ENCODE results near the gene MEGF10.

The MEGF10 gene

DNA sequence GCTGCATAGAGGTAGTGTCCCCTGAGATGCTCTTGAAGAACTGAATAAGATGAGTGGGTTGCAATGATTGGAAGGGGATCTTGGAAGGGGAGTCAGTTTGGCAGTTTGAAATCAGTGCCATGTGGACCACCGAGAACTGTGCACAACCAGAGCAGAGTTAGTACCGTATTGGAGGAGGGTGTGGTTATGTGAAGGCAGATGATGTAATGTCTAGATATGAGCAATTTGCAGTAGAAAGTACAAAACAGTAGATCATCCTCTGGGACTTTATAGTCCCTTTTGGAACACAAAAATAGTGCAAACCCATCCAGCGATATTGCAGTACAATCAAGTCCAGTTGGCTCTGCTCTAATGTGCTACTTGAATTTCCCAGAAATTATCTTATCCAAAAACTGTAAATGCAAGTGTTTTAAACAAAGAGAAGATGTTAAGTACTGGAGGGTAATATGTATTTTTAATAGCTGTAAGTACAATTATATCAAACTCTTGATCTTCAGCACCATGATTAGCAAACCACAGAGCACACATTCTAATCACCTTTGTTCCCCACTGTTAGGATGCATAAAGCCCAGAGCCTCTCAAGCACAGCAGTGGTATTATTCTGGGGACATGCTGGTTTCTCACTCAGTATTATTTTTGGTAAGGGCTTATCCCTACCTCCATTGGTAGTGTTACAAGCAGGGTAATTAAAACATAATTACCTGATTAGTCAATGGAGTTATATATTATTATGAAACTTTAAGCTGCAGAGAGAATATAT, 41.5 kb downstream of the MEGF10 start:
- no peak for DNase-seq

- no peak for DNase-seq
Observed at GRCh38 chr5:127333483-127333882, 42.9 kb downstream of the MEGF10 start.

- DNase-seq, result no peak
Observed at GRCh38 chr5:127335381-127335780, 44.8 kb downstream of the MEGF10 start.

GRCh38 chr5:127337876-127338275, 47.3 kb downstream of the MEGF10 start:
- DNase-seq, result no peak

DNA sequence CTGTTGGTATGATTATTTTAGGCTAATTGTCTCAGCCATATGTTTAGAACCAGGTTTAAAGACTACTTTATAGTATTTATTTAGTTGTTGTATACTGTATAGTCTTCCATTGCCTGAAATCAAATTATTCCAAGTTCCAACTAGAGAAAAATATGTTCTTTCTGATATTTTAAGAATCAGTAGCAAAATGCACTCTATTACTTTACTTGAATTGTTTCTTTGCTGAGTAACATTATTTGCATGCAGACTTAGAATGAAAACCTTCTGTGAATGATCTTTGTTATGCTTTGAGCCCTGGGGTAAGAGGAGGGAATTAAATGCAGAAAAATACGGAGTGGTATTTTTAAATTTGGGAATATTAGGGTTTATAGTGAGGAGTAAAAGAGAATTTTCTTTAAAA, 47.9 kb downstream of the MEGF10 start:
- DNase-seq, result no peak

DNA sequence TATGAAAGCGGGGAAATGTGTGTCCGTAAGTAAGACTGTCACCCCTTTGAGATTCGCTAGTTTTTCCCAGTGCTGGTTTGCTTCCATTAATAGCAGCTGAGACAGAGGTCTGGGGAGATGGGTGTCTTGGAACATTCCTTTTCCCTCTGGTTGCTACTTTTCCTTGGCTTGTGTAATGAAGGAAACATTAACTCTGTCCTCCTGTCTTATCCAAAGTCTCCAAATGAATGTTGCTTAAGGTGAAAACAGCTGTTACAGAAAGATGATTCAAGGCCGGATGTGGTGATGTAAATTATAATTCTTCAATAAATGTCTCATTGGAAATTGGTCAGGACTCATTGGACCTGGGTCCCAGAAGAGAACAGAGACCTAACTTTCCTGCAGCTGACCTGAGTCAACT, 50.0 kb downstream of the MEGF10 start:
- no peak for DNase-seq

DNA sequence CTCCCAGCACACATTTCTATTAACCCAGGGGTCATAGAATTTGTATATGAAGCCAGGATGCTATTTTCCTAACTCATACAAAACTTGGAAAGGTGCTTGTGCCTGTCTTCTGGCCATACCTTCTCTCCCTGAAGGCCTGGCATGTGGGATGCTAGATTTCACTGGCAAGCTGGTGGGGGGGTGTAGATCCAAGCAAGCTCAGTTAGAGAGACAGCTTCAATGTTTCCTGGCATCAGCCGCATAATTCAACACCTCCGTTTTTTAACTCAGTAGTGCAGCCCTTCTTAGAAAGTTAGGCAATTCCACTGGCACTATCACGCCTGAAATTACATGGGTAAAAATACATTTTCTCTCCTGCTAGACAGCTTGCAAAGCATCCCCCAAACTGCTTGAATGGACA, 51.8 kb downstream of the MEGF10 start:
- DNase-seq, result no peak

DNA sequence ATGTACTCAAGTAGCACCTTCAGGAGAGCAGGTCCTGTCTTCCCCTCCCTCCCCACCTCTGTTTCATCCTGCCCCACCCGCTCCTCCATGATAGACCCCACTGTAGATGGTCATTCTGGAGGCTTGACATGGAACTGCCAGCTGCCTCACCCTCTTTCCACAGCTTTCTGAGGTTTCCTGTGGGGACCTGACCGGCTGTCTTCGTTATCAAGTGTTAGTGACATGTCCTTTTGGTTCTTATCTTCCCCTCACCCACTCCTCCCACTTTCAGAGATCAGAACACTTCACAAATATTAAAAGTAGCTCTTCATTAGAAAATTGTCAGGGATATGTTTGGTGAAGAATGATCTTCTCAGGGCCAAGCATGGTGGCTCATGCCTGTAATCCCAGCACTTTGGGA, 52.7 kb downstream of the MEGF10 start:
- DNase-seq, result no peak

DNA sequence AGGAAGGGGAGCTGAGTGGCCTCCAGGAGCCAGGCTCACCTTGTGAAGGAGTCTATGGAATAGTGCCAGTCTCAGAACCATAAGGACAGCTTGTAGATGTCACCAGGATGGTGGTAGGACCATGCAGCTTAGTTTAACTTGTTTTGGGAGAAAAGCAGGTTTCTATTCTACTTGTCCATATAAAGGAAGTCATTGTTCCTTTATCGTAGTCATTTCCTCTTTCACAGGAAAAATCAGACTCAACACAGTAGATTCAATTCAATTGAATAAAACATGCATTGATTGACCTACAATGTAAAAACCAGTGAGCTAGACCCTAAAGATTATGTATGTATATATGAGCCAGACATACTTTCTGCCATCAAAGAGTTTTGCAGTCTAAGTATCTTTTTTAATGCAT, 53.3 kb downstream of the MEGF10 start:
- DNase-seq, result no peak

GRCh38 chr5:127344931-127345330, 54.3 kb downstream of the MEGF10 start:
- DNase-seq, result no peak

GRCh38 chr5:127351418-127351817, 60.8 kb downstream of the MEGF10 start:
- no peak for DNase-seq

GRCh38 chr5:127352068-127352467, 61.5 kb downstream of the MEGF10 start:
- no peak for DNase-seq

DNA sequence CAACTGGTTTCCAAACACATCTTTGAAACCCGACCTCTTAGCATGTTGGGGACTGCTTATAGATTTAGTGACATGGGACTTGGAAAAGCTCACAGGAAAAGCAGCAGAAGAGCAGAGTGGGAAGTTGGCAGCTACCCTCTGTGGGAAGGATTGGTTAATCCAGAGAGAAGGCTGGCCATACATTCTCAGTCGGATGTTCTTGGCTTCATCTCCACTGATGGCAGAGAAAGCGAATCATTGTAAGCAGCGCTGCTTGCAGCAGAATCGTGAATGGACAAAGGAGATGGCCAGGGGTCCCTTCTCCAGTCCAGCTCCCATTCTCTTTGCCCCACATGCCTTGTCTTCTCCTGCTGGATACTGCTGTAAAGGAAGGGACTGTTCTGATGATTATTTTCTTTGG, 62.7 kb downstream of the MEGF10 start:
- DNase-seq, result no peak

DNA sequence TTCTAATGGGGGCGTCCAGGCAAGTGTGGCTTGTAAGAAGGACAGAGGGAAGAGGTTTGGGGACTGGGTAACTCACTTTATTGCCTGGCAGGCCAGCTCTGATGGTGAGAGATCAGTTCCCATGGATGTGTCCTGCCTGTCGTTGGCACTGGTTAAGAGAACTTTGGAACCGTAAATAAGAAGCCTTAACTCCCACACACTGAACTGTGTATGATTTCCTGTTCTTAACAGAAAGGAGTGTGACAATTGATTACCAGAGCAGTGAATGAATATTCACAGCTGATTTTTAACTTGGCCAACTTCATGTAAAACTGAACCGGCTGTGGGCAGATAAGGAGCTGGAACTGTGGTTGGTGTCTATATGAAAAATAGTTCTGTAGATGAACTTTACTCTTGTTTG, 63.2 kb downstream of the MEGF10 start:
- no peak for DNase-seq

DNA sequence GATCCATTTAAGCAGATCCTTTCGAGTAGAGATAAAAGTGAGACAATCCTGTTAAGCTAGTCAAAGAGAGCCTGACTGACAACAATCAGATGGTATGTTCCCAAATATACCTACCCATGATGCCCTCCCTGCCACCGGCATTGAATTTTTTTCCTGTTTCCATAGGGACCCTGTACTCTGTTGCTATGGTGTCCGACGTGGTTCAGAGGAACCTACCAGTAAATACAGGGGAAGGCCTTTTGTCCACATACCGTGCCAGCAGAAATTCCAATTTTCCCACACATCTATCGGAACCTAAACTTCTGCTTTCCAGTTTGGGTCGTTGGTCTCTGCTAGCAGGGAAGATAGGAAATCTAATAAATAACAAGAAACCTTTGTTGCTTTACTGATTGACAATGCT, 64.7 kb downstream of the MEGF10 start:
- DNase-seq, result no peak

GRCh38 chr5:127358284-127358683, 67.7 kb downstream of the MEGF10 start:
- DNase-seq, result no peak

DNA sequence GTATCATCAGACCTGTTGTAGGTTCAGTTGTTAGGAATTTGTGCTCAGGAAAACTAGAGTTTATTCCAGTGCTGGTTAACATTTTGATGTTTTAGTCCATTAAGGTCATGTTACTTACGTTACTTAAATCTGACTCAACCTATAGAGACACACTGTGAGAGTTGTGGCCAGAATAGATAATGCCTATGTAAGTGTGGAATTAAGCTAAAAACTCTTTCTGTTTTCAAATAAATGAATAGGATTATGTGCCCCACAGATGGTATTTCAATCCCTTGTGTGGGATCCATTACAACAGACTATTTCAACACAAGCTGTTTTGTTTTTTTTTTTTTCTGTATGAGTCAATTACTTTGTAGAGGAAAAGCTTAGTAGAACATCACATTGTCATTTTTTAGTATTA, 68.1 kb downstream of the MEGF10 start:
- DNase-seq, result no peak

DNA sequence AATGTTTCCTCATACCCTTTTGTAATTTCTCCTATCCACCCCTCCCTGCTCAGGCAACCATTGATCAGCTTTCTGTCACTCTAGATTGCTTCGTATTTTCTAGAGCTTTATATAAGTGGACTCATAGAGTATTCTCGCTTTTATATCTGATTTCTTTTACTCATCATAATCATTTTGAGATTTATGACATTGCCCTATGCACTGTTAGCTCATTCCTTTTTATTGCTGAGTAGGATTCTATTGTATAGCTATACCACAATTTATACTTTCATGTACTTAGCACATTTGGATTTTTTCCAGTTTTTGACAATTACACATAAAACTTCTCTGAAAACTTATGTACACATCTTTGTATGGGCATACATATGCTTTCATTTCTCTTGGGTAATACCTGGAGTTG, 68.9 kb downstream of the MEGF10 start:
- no peak for DNase-seq

DNA sequence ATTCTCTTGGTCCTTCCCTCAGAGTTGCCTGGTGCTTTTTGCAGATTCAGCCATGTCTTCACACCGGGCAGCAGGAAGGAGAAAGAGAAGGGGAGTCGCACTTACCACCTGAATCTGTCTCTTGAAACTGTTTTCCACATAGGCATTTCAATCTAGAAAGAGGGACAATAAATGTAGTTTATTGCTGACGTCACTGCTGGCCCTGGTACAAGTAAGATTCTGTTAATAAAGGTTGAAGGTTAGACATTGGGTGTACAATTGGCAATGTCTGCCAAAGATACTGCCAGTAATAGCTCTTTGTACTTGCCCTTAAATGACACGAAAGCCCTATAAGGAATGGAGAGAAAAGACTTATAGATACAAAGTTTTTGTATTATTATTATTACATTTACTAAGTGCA, 72.8 kb downstream of the MEGF10 start:
- DNase-seq, result no peak

- no peak for DNase-seq
Observed at GRCh38 chr5:127367029-127367428, 76.4 kb downstream of the MEGF10 start.

GRCh38 chr5:127367946-127368465, 77.4 kb downstream of the MEGF10 start:
- DNase-seq, result no peak

DNA sequence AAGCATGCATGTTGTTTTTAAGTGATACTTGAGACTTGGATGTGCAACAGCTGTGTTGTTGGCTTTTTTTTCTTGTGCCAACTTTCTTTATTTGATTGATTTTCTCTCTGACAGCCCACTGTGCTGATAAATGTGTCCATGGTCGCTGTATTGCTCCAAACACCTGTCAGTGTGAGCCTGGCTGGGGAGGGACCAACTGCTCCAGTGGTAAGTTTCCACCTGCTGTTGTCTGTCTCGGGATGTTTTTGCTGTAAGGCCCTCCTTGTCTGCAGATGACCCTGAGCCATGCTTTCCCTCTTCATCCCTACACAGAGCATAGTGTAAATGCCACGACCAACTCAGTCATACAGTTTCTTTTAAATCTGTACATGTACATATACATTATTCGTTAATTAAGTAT, 79.2 kb downstream of the MEGF10 start:
- DNase-seq, result no peak

DNA sequence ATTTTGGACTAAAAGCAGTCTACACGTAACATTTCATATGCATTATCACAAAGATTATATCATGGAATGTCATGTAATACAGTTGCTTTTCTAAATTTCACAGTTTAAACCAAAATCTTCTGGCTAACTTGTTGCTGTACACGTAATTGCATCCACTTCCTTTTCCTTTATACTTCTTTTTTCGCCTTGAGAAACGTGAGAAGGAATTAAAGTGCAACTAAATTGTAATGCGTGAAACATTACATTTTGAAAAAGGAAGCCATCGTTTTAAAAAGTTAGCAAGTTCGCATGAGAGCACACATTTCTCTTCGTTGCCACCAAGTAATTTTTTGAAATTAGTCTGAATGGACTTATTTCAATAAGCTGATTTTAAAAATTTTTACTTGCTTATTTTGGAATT, 80.0 kb downstream of the MEGF10 start:
- no peak for DNase-seq

GRCh38 chr5:127373858-127374491, 83.4 kb downstream of the MEGF10 start:
- DNase-seq, result no peak

DNA sequence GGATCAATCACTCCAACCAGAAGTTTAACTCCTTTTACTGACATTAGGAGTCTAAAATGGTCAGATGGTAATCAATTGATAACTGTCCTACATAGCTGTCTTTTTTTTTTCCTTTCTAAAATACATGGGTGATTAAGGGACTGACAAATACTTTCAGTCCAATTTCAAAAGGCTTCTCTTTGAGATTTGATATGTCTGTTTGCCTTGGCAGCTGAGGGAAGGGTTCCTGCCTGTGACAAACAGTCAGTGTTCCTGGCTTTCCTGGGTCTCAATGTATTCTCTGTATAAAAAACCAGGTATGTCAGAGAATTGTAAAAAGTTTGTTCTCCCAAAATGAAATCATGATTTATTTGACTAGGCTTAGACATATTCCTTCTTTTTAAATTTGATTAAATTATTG, 84.5 kb downstream of the MEGF10 start:
- no peak for DNase-seq
